GM23248 (cell line): ENCODE data around the gene ENTPD8.

Experiments
- EZH2 ChIP-seq: fragments of 200-600 bp; sonication (generic); IDR thresholded peaks from 2 replicates; pipeline ENCODE4 v1.6.1; 2018; ENCODE audit warnings: antibody characterized with exemption, mild to moderate bottlenecking; ENCODE audit not compliant: insufficient read depth, poor library complexity, severe bottlenecking
- EZH2phosphoT487 ChIP-seq: fragments of 200-600 bp; sonication (generic); IDR thresholded peaks from 2 replicates; pipeline ENCODE4 v1.6.1; 2018; ENCODE audit warnings: antibody characterized with exemption, moderate library complexity, mild to moderate bottlenecking, low read depth; ENCODE audit not compliant: insufficient read depth

DNA sequence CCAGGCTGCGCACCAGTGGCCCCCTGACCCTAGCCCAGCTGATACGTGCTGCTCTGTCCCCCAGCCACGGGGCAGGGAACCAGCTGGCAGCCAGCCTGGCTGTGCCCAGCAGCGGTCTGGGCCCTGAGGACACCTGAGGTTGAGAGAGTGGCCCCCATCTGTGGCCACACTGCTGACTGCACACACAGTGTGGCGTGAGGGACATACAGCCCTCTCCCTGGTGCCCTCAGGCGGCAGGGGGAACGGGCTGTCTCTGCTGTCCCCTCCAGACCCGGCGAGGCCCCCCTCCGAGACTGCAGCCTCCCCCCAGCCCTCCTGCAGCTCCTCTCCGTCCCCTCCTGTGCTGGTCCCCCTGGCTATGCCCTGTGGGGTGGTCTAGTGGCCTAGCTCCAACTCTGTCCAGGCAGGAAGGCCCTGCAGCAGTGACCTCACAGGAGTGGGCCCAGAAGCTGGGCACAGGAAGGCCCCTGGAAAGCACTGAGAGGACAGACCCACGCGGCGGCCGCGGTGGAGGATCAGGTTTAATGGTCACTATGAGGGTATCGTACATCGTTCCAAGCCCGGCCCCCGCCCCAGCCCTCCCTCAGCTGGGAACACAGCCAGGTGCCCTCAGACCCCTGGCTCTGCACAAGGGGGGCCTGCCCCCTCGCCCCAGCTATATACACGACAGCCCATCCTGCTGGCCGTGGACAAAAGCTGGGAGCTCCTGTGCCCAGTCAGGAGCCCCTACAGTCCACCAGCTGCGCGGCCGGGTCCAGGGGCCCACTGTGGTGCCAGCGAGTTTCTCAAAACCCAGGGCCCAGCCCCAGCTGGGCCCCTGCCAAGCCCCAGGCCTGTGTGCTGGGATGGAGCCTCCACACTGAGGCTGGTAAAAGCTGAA is 6.8 kb upstream of the ENTPD8 start:
- no peak for TF ChIP-seq EZH2
- no peak for TF ChIP-seq EZH2phosphoT487
